ENCODE results near the gene IGF2BP2. TPM values are rescaled to one million over a fixed set of nuclear protein-coding genes. Genes with fewer than 3 reads are reported as not detected.

Gene IGF2BP2
- total RNA-seq, 2 donors from 2014 or later = 143 to 162 TPM

DNA sequence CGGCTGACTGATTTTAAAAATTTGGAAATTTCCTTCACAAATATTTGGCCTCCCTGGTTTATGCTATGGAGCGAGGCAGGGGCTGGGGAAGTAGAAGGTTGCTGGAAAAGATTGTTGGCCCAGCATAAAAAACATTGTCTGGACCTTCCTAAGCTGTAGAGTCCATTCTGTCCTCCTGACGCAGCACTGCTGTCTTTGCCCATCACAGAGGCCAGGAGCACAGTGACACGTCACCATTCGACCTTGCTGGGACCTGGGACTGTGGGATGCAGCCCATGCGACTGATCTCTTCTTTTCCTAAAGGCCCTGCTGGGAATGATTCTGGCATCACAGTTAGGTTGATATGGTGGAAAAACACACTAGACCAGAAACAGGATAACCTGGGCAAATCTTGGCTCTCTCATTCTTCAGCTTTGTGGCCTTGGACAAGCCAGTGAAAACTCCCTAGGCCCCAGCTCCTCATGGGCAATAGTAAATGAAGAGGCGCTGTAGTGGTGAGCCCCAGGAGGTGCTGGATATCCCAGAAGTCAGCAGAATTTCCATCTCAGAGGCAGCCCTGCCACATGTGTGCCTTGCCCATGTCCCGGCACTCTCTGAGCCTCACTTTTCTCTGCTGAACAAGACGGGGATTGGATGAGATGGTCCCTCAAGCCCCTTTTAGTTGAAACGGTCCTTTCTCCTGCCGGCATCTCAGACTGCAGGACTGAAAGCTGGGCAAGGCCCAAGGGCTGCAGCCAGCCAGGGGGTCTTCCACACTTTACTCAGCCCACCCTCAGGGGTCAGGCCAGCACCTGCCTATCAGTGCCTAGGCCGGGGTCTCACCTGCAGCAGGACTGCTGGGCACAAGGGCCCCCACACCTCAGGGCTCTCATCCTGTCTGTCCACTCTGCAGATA, 169.2 kb downstream of the IGF2BP2 start:
- Histone ChIP-seq H3K36me3 (ENCODE audit: control insufficient read depth, insufficient read depth, low read length) (peaks cover 78% of the 10 kb centered on the region), H3K9me3 (ENCODE audit: control insufficient read depth, low read length) (no peaks in the 10 kb centered on the region), H3K27ac (ENCODE audit: low read depth, low read length) (no peak overlapping the region), H3K4me3 (ENCODE audit: low read length) (no peak overlapping the region), H3K27me3 (ENCODE audit: control insufficient read depth, insufficient read depth, low read length, poor library complexity, severe bottlenecking) (no peaks in the 10 kb centered on the region), H3K9ac (ENCODE audit: extremely low read depth, low read length, poor library complexity, severe bottlenecking) (no peak overlapping the region), H3K4me1 (ENCODE audit: control insufficient read depth, insufficient read depth, low read length) (no peaks in the 10 kb centered on the region)
- H3K27me3 Mint-ChIP-seq (ENCODE audit: insufficient read depth) = no peaks in the 10 kb centered on the region
- no peak for DNase-seq
- WGBS, 2 experiments (ENCODE audit: insufficient coverage in 1 of 2, insufficient read length in 1 of 2) = 96 to 97% methylated on average over 11 to 12 of the region's 12 CpGs
- peaks cover 79% of the 10 kb centered on the region for H3K36me3 Mint-ChIP-seq (ENCODE audit: low read depth)
- no peak overlapping the region for H3K4me3 Mint-ChIP-seq
- no peaks in the 10 kb centered on the region for H3K4me1 Mint-ChIP-seq
- TF ChIP-seq, protein P1, sequence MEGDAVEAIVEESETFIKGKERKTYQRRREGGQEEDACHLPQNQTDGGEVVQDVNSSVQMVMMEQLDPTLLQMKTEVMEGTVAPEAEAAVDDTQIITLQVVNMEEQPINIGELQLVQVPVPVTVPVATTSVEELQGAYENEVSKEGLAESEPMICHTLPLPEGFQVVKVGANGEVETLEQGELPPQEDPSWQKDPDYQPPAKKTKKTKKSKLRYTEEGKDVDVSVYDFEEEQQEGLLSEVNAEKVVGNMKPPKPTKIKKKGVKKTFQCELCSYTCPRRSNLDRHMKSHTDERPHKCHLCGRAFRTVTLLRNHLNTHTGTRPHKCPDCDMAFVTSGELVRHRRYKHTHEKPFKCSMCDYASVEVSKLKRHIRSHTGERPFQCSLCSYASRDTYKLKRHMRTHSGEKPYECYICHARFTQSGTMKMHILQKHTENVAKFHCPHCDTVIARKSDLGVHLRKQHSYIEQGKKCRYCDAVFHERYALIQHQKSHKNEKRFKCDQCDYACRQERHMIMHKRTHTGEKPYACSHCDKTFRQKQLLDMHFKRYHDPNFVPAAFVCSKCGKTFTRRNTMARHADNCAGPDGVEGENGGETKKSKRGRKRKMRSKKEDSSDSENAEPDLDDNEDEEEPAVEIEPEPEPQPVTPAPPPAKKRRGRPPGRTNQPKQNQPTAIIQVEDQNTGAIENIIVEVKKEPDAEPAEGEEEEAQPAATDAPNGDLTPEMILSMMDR (conservative IDR thresholded peaks at IDR 0.05) = no peak
- H3K9me3 Mint-ChIP-seq = no peaks in the 10 kb centered on the region
- H3K27ac Mint-ChIP-seq = no peak overlapping the region

DNA sequence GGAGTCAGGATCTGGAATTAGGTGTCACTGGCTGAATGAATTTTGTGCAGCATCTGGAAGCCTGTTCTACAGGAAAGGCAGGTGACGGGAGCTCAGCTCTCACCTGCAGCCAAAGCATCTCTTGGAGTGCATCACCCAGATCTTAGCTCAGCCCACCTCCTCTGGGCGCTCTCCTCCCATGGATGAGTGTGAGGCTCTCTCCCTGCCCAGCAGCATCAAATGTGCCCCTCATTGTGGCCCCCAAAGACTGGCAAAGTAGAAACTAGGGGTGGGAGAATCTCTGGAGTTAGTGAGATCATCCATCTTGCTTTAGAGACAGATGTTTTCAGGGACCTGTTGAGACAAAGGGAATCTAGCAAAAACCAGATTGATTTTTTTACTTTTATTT, 170.1 kb downstream of the IGF2BP2 start:
- no peaks in the 10 kb centered on the region for H3K4me1 Mint-ChIP-seq
- Histone ChIP-seq H3K27ac (ENCODE audit: low read depth, low read length) (no peak overlapping the region), H3K4me3 (ENCODE audit: low read length) (no peak overlapping the region), H3K9me3 (ENCODE audit: control insufficient read depth, low read length) (no peaks in the 10 kb centered on the region), H3K4me1 (ENCODE audit: control insufficient read depth, insufficient read depth, low read length) (no peaks in the 10 kb centered on the region), H3K27me3 (ENCODE audit: control insufficient read depth, insufficient read depth, low read length, poor library complexity, severe bottlenecking) (no peaks in the 10 kb centered on the region), H3K9ac (ENCODE audit: extremely low read depth, low read length, poor library complexity, severe bottlenecking) (no peak overlapping the region), H3K36me3 (ENCODE audit: control insufficient read depth, insufficient read depth, low read length) (peaks cover 81% of the 10 kb centered on the region)
- peaks cover 82% of the 10 kb centered on the region for H3K36me3 Mint-ChIP-seq (ENCODE audit: low read depth)
- no peak overlapping the region for H3K4me3 Mint-ChIP-seq
- WGBS, 2 experiments (ENCODE audit: insufficient coverage in 1 of 2, insufficient read length in 1 of 2) = 93 to 100% methylated on average over 2 of the region's 2 CpGs
- no peak overlapping the region for H3K27ac Mint-ChIP-seq
- no peaks in the 10 kb centered on the region for H3K27me3 Mint-ChIP-seq (ENCODE audit: insufficient read depth)
- no peaks in the 10 kb centered on the region for H3K9me3 Mint-ChIP-seq
- TF ChIP-seq, protein P1 (conservative IDR thresholded peaks at IDR 0.05) = no peak
- no peak for DNase-seq

DNA sequence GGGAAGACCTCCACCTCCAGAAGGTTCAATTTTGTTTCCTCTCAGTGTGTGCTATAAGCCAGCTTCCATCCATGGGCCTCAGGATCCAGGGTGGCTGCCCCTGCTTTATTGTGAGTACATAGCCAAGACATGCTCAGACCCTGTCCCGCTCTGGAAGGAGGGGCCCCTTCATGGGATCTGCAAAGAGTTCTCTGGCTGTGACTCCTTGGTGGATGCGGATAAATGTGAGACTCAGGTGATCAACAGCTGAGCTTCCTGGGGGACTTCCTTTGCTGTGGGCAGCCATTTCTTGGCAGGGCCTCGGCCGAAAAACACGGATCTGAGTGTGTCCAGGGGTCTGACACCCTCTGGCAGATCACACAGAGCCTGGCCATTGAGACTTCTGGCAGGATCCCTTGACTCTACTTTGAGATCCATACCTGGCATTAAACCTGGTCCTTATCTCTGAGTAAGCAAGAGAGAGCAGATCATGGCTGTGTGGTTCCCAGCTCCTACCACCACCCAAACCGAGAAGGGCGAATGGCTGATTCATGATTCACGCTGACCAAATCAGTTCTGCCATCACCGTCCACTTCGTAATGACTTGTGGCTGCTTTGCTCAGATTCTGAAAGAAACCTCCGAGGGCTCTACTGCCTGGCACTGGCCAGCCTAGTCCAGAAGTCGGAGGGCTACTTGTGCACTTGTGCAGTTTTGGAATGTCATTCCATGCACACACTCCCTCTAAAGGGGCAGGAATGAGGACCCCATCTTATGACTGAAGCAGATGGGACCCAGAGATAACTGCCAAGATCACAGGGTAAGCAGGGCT, 170.7 kb downstream of the IGF2BP2 start:
- H3K9ac ChIP-seq (ENCODE audit: extremely low read depth, low read length, poor library complexity, severe bottlenecking) = no peak overlapping the region
- no peaks in the 10 kb centered on the region for H3K27me3 Mint-ChIP-seq (ENCODE audit: insufficient read depth)
- H3K4me3 ChIP-seq (ENCODE audit: low read length) = no peak overlapping the region
- no peak overlapping the region for H3K27ac Mint-ChIP-seq
- no peaks in the 10 kb centered on the region for H3K9me3 ChIP-seq (ENCODE audit: control insufficient read depth, low read length)
- TF ChIP-seq, protein P1 (conservative IDR thresholded peaks at IDR 0.05) = no peak
- H3K4me1 Mint-ChIP-seq = no peaks in the 10 kb centered on the region
- no peaks in the 10 kb centered on the region for H3K27me3 ChIP-seq (ENCODE audit: control insufficient read depth, insufficient read depth, low read length, poor library complexity, severe bottlenecking)
- peaks cover 83% of the 10 kb centered on the region for H3K36me3 ChIP-seq (ENCODE audit: control insufficient read depth, insufficient read depth, low read length)
- no peak overlapping the region for H3K4me3 Mint-ChIP-seq
- WGBS, 2 experiments (ENCODE audit: insufficient coverage in 1 of 2, insufficient read length in 1 of 2) = 95 to 96% methylated on average over 9 to 12 of the region's 12 CpGs
- DNase-seq = no peak
- no peaks in the 10 kb centered on the region for H3K4me1 ChIP-seq (ENCODE audit: control insufficient read depth, insufficient read depth, low read length)
- H3K27ac ChIP-seq (ENCODE audit: low read depth, low read length) = no peak overlapping the region
- no peaks in the 10 kb centered on the region for H3K9me3 Mint-ChIP-seq
- H3K36me3 Mint-ChIP-seq (ENCODE audit: low read depth) = peaks cover 86% of the 10 kb centered on the region

Measured in endodermal cell (in vitro differentiated cells).